IPS DF 19.7 (cell line): ENCODE data around the gene PDE6A.

Experiments used
- DNase-seq: peaks from one replicate; pipeline ENCODE4 v3.0.0-alpha.2; 2013; ENCODE audit warnings: low read depth, low spot score

PDE6A gene

GRCh38 chr5:149817539-149818060, 127.0 kb downstream of the PDE6A start:
- no peak for DNase-seq

- no peak for DNase-seq
Measured at GRCh38 chr5:149816661-149817060, 127.9 kb downstream of the PDE6A start.

DNA sequence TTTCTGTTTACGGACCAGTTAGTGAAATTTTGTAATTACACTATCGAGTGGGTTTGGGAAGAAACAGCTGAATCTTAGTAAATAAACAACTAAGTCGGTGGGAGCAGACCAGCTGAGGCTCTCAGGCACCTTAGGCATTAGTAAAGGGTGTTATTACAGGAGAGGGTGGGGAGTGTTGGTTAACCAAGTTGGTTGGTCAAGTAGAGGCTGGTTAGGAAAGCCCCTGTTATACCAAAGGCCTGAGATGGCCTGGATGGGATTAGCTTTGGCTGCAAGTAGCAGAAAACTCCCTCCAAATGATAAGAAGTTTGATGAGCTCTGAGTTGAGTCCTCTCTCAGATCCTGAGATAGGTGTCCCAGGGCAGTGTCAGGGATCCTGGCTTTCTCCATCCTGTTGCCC, 133.1 kb downstream of the PDE6A start:
- DNase-seq: no peak

- no peak for DNase-seq
Measured at GRCh38 chr5:149810856-149811255, 133.7 kb downstream of the PDE6A start.

DNA sequence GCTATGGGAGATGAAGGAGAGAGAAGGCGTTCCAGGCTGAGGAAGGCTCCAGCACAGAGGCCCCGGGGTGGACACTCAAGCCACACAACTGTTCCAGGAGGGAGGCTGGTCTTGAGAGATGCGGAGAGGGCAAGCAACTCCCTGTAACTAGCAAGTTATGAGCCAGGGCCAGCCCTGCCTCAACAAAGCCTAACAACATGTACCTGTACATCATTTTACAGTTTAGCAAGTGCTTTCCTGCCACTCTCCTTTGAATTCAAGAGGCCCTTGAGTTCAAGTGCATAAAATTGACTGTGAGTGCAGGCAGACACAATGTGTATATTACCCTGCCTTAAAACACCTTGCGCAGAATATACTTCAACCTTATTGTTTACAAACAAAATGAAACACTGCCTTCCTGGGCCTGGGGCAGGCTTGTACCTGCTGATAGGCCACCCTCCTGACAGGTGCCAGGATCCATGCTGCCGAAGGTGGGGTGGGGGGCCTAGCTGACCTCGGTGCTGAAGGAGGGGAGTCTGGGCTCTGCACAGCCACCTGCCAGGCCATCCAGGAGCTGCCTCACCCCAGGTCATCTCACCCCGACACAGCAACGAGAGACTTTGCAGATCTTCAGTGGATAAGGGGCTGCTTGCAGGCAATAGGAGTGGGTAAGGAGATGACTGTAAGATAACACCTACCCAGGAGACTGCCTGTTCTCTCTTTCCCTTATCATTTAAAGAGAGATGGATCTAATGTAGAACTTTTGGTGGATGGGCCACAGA, 134.5 kb downstream of the PDE6A start:
- no peak for DNase-seq

DNA sequence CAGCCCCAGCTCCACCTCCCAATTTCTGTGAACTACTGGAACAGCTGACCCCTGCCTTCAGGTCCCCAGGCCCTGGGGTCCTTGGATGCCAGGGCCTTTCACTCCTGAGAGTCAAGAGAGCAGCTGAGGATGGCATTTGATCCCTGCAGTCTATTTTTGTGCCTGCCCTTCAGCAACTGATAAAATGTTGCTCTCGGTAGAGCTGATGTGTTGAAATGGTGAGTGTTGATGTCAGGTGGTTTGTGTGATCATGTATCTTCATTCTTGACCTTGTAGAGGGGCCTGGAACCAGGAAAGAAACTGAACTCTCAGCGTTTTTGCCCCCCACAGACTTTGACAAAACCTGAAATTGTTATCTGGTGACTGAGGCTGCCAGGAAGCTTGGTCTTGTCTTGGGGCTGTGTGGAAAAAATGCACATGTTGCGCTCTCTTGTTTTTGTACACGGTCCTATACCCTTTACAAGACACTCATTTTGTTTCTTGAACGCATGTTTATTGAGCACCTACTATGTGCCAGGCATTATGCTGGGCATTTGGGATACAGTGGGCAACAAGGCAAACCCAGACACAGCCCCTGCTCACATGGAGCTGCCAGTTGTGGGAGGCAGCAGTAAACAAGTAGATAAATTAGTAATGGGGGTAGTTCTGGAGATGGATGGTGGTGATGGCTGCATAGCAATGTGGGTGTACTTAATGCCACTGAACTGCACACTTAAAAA, 136.2 kb downstream of the PDE6A start:
- DNase-seq: no peak
